K562 (cell line): Measurements from ENCODE around the gene COX7A1. TPM values are rescaled to one million over a fixed set of nuclear protein-coding genes. Genes with fewer than 3 reads are reported as not detected.

Experiments used
- ATAC-seq: fragments of 200-7000 bp; cut with Tn5 transposase; 3 replicates; pipeline ENCODE4 v1.9.1; 2020; ENCODE audit warnings: moderate library complexity
- BruUV-seq: library from RNA; stranded (reverse); fragments of 400-500 nt; replicated peaks from 2 replicates; lab custom pipeline; 2021; lab: Mats Ljungman, UMichigan
- CTCF ChIA-PET: fragments of 300-600 bp; formaldehyde crosslinking; extraction: SDS; loops from one replicate; lab custom pipeline; 2021; ENCODE audit warnings: low intra/inter-chr PET ratio; lab: Yijun Ruan, JAX
- POLR2A ChIA-PET: fragments of 300-600, 350-650 bp; sonication (Branson Sonifier 250); formaldehyde crosslinking; extraction: SDS; loops from one replicate; lab custom pipeline; 2021; ENCODE audit warnings: antibody characterized with exemption, inconsistent platforms; lab: Yijun Ruan, JAX
- DNase-seq, 4 experiments: peaks; one replicate each; pipeline versions ENCODE4 v3.0.0 to v3.0.0-alpha.2; 2011 to 2018; ENCODE audit warnings: low spot score in 3 of 4, mixed read lengths in 3 of 4; ENCODE audit errors: extremely low read depth in 1 of 4
- FAIRE-seq: peaks from 2 replicates; lab custom pipeline; 2011; peaks lifted over from hg19 to GRCh38; lab: Jason Lieb, UNC
- H2AFZ ChIP-seq: 2 replicates; pipeline ENCODE4 v1.6.0; 2011; ENCODE audit warnings: low read depth, low read length, control low read depth, inconsistent platforms
- H3K27ac ChIP-seq: fragments of 200-600 bp; 3 replicates; pipeline ENCODE4 v1.8.0; 2011; ENCODE audit warnings: low read depth, mild to moderate bottlenecking, control low read depth, inconsistent platforms, low read length, moderate library complexity, mixed read lengths; ENCODE audit errors: extremely low read depth
- H3K27me3 ChIP-seq, 2 experiments: fragments of 300-600 bp in 1 of 2; 2 replicates in 1 of 2; 3 replicates in 1 of 2; pipeline versions ENCODE4 v1.6.0 to v1.8.0; 2011; ENCODE audit warnings: inconsistent platforms in 2 of 2, low read length in 2 of 2, mild to moderate bottlenecking in 1 of 2, mixed read lengths in 1 of 2, moderate library complexity in 1 of 2; ENCODE audit not compliant: control insufficient read depth in 2 of 2, insufficient read depth in 2 of 2
- H3K36me3 ChIP-seq: fragments of 300-600 bp; 3 replicates; pipeline ENCODE4 v1.8.0; 2011; ENCODE audit warnings: mild to moderate bottlenecking, low read length, inconsistent platforms; ENCODE audit not compliant: control insufficient read depth, insufficient read depth
- H3K4me1 ChIP-seq, 2 experiments: fragments of 200-600 bp in 1 of 2; replicated peaks in 1 of 2; 2 replicates in 1 of 2; 3 replicates in 1 of 2; pipeline versions ENCODE4 v1.5.1 to v1.8.0; 2011; ENCODE audit warnings: inconsistent platforms in 2 of 2, low read length in 2 of 2, mild to moderate bottlenecking in 1 of 2, mixed read lengths in 1 of 2, moderate library complexity in 1 of 2; ENCODE audit not compliant: control insufficient read depth in 2 of 2, insufficient read depth in 2 of 2
- H3K4me2 ChIP-seq: 2 replicates; pipeline ENCODE4 v1.6.1; 2011; ENCODE audit warnings: low read length, control low read depth, inconsistent platforms, mixed read lengths; ENCODE audit not compliant: insufficient read depth
- H3K4me3 ChIP-seq: fragments of 200-600 bp; sonication (generic), shearing (Covaris generic); 2 replicates; pipeline ENCODE4 v1.5.1; 2016; ENCODE audit warnings: control low read depth, inconsistent platforms
- H3K79me2 ChIP-seq: fragments of 200-600 bp; 3 replicates; pipeline ENCODE4 v1.8.0; 2011; ENCODE audit warnings: low read length, inconsistent platforms; ENCODE audit not compliant: control insufficient read depth, insufficient read depth
- H3K9ac ChIP-seq, 2 experiments: 2 replicates each; pipeline versions ENCODE4 v1.6.0 to v1.6.1; 2011; ENCODE audit warnings: low read depth in 2 of 2, low read length in 2 of 2, control low read depth in 1 of 2, inconsistent platforms in 1 of 2, mild to moderate bottlenecking in 1 of 2, mixed read lengths in 1 of 2; ENCODE audit not compliant: insufficient read depth in 1 of 2
- H3K9me1 ChIP-seq: one replicate; pipeline ENCODE4 v1.6.0; 2011; ENCODE audit warnings: inconsistent platforms, mild to moderate bottlenecking, low read length, moderate library complexity; ENCODE audit not compliant: control insufficient read depth, insufficient read depth
- H3K9me3 ChIP-seq: replicated peaks from 2 replicates; pipeline ENCODE4 v1.5.1; 2011; ENCODE audit warnings: low read depth, low read length, inconsistent platforms; ENCODE audit not compliant: control insufficient read depth, insufficient read depth
- H4K20me1 ChIP-seq: replicated peaks from 2 replicates; pipeline ENCODE4 v1.6.1; 2011; ENCODE audit warnings: low read length, inconsistent platforms, mixed read lengths; ENCODE audit not compliant: control insufficient read depth, insufficient read depth
- DDX20 ChIP-seq: fragments of 450-650 bp; IDR thresholded peaks from 2 replicates; pipeline ENCODE4 v1.6.1; 2016; ENCODE audit warnings: missing genetic modification characterization, low read depth, mild to moderate bottlenecking, missing compliant biosample characterization, moderate library complexity
- HLTF ChIP-seq: fragments of 450-650 bp; IDR thresholded peaks from 2 replicates; pipeline ENCODE4 v1.6.1; 2016
- HNRNPK ChIP-seq: fragments of 200-400 bp; formaldehyde crosslinking; IDR thresholded peaks from one replicate; pipeline ENCODE4 v1.6.1; 2018; ENCODE audit warnings: mild to moderate bottlenecking, low read depth, low read length; ENCODE audit not compliant: poor library complexity, severe bottlenecking
- IRF2 ChIP-seq: sonication (generic); formaldehyde crosslinking; IDR thresholded peaks from 2 replicates; pipeline ENCODE4 v1.8.1; 2022; ENCODE audit warnings: mild to moderate bottlenecking, missing genetic modification reagents
- KLF13 ChIP-seq: fragments of 450-650 bp; IDR thresholded peaks from 2 replicates; pipeline ENCODE4 v1.6.1; 2016; ENCODE audit warnings: missing genetic modification characterization, low read depth, mild to moderate bottlenecking, missing compliant biosample characterization, moderate library complexity, borderline replicate concordance
- POLR2G ChIP-seq: fragments of 200-400 bp; formaldehyde crosslinking; IDR thresholded peaks from 2 replicates; pipeline ENCODE4 v1.6.1; 2017; ENCODE audit warnings: low read depth, mild to moderate bottlenecking, antibody characterized with exemption, low read length, moderate library complexity
- RBFOX2 ChIP-seq: fragments of 200-400 bp; formaldehyde crosslinking; IDR thresholded peaks from 2 replicates; pipeline ENCODE4 v1.6.1; 2017; ENCODE audit warnings: low read depth, mild to moderate bottlenecking, low read length, moderate library complexity
- RUNX1 ChIP-seq: sonication (generic); IDR thresholded peaks from 2 replicates; pipeline ENCODE4 v1.6.1; 2016; ENCODE audit warnings: antibody characterized with exemption, low read depth
- SMAD1 ChIP-seq: fragments of 150-350 bp; IDR thresholded peaks from 2 replicates; pipeline ENCODE4 v1.6.1; 2014; ENCODE audit warnings: low read length, low read depth; ENCODE audit not compliant: partially characterized antibody
- SPI1 ChIP-seq: IDR thresholded peaks from 2 replicates; pipeline ENCODE4 v1.6.1; 2011; ENCODE audit warnings: low read depth, low read length, control low read depth, borderline replicate concordance
- TAF9B ChIP-seq: fragments of 450-650 bp; IDR thresholded peaks from 2 replicates; pipeline ENCODE4 v1.6.1; 2018; ENCODE audit warnings: mild to moderate bottlenecking; ENCODE audit not compliant: partially characterized antibody
- TBP ChIP-seq: optimal IDR thresholded peaks from 2 replicates; pipeline ENCODE3; 2011; ENCODE audit warnings: low read depth, low read length, improper control_type of control experiment
- YY1 ChIP-seq, 3 experiments: IDR thresholded peaks; 2 replicates each; pipeline ENCODE4 v1.6.1; 2011; ENCODE audit warnings: low read length in 2 of 3, mild to moderate bottlenecking in 2 of 3, moderate library complexity in 2 of 3, borderline replicate concordance in 1 of 3, control low read depth in 1 of 3, low read depth in 1 of 3; ENCODE audit not compliant: insufficient read depth in 3 of 3, insufficient replicate concordance in 2 of 3, control insufficient read depth in 1 of 3, insufficient read length in 1 of 3; ENCODE audit errors: extremely low read depth in 1 of 3
- ZBED1 ChIP-seq: IDR thresholded peaks from 2 replicates; pipeline ENCODE4 v1.6.1; 2014
- ZNF232 ChIP-seq: sonication (generic); formaldehyde crosslinking; IDR thresholded peaks from 2 replicates; pipeline ENCODE4 v1.8.0; 2022; ENCODE audit warnings: mild to moderate bottlenecking, missing genetic modification reagents
- WGBS: fragments of 100-300 bp; shearing (Covaris generic); methylation state at CpG from one replicate; pipeline ENCODE4 v1.1.6; 2016; ENCODE audit warnings: low coverage, mixed read lengths; ENCODE audit not compliant: insufficient coverage; ENCODE audit errors: missing lambda C conversion rate; 5-methylcytosine and 5-hydroxymethylcytosine counted together
- in situ Hi-C: fragments of 300-500 bp; cut with MboI; formaldehyde crosslinking; loops from 4 replicates; pipeline ENCODE4 v1.15.0; 2018; ENCODE audit warnings: inconsistent platforms, mixed read lengths
- intact Hi-C: fragments of 100-400 bp; cut with micrococcal nuclease; formaldehyde crosslinking; loops from 2 replicates; pipeline ENCODE4 v1.14.2; 2022
- polyA plus RNA-seq, 8 experiments: library from polyadenylated mRNA; depleted of rRNA in 4 of 8; stranded (reverse) in 5 of 8; unstranded in 3 of 8; fragments of >200 nt; fragmentation: Nextera tagmentation in 2 of 8; fragmentation: Illumina TruSeq in 1 of 8; extraction: Ambion mirVana in 2 of 8; extraction: Trizol in 1 of 8; gene quantifications; 2 replicates each; pipeline versions ENCODE4 v1.2.1 to v1.2.3, GENCODE V29; 2011 to 2014; ENCODE audit warnings: inconsistent platforms in 1 of 8, missing spikeins in 1 of 8
- total RNA-seq, 7 experiments: library from RNA; depleted of rRNA in 6 of 7; stranded (reverse); fragments of >200 nt in 6 of 7; fragmentation: Illumina TruSeq in 2 of 7; extraction: Trizol in 2 of 7; gene quantifications; 2 replicates each; pipeline versions ENCODE4 v1.2.1 to v1.2.3, GENCODE V29; 2011 to 2021; ENCODE audit warnings: low replicate concordance in 1 of 7
- TF ChIP-seq, protein P1 (sequence below): fragments of 250-450 bp; sonication (Bioruptor Pico); IDR thresholded peaks from 2 replicates; pipeline ENCODE4 v1.8.0; 2021; ENCODE audit warnings: mild to moderate bottlenecking, moderate library complexity
- TF ChIP-seq, protein P2 (sequence below): IDR thresholded peaks from 3 replicates; pipeline ENCODE4 v1.6.1; 2011; ENCODE audit warnings: borderline replicate concordance, mild to moderate bottlenecking; ENCODE audit not compliant: insufficient read length, insufficient read depth

The COX7A1 gene
- total and polyA plus RNA-seq, 9 of the 15 experiments (the other 6 are each of a cell fraction or from before 2014, with no cell fraction given) = 0.08 TPM; not detected in 8

DNA sequence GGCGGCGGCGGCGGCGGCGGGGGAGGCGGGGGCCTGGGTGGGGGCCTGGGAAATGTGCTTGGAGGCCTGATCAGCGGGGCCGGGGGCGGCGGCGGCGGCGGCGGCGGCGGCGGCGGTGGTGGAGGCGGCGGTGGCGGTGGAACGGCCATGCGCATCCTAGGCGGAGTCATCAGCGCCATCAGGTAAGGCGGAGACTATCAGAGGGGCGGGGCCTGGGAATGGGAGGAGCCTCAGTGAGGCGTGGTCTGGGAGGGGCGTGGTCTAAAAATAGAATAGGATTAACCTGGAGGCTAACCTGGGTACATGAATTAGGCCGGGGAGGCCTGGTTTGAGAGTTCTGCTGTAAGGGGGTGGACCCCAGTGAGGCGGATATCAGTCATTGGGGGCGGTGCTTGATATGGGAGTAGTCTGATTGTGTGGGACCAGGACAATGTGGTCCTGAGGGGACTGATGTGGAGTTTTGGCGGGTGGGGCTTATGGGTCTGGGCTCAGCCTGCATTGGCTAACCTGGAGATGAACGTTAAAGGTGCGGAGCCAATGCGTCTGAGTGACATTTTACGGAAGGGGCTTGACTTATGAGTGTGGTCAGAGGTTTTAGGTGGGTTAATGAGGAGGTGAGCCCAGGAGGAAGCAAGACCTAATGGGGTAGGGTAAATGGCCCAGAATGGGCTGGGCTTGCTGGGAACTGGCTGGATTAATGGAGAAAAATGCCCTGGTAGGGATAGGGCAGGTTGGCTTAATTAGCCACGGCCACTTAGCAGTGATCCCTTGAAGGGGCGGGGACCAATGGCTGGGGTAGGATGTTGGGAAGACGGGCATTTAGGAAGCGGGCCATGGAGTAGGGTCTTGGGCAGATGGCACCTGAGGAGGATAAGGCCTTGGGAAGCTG, 11.0 kb downstream of the COX7A1 start:
- intact Hi-C loops (no loop called here), in situ Hi-C loops (no loop called here)
- Histone ChIP-seq H3K36me3 (peaks cover 43% of the 10 kb centered on the region), H3K79me2 (peaks cover 26% of the 10 kb centered on the region), H3K4me3 (peak overlapping the region; percentile 95), H3K9me3 (no peaks in the 10 kb centered on the region), H3K9ac (peak overlapping the region in 1 of 2 experiments; percentile 99; a peak in 1 of 4 replicates), H3K9me1 (peaks cover 8% of the 10 kb centered on the region), H3K4me1 (peaks cover 13 to 32% of the 10 kb centered on the region in 2 experiments), H3K27ac (peak overlapping the region; percentile 99; the same call in 2 of the 3 replicates), H2AFZ (peak overlapping the region; percentile 69; the same call in 1 of the 2 replicates), H4K20me1 (peaks cover 11% of the 10 kb centered on the region), H3K27me3 (no peaks in the 10 kb centered on the region), H3K4me2 (peak overlapping the region; percentile 96)
- ATAC-seq = peak; percentile 81
- no TSS peak for BruUV-seq
- POLR2A ChIA-PET = no interaction called here
- CTCF ChIA-PET = no interaction called here
- peak; percentile 89 to 94 (median 90) for DNase-seq
- 28% methylated on average over 15 of the region's 42 CpGs for WGBS
- peak; percentile 95 for FAIRE-seq
- TF ChIP-seq SPI1 = no peak
- no peak for TF ChIP-seq HLTF
- TF ChIP-seq ZNF232 = no peak
- no peak for TF ChIP-seq KLF13
- TF ChIP-seq YY1 (IDR thresholded peaks at IDR 0.05; ENCODE audit: borderline replicate concordance in 1 of 3, control insufficient read depth in 1 of 3, extremely low read depth in 1 of 3, insufficient read depth in 3 of 3, insufficient read length in 1 of 3, insufficient replicate concordance in 2 of 3, low read depth in 1 of 3, low read length in 2 of 3) = peak; percentile 13 to 83 (median 70)
- peak; percentile 13 for TF ChIP-seq RBFOX2
- TF ChIP-seq HNRNPK = no peak
- no peak for TF ChIP-seq RUNX1
- TF ChIP-seq, protein P1, sequence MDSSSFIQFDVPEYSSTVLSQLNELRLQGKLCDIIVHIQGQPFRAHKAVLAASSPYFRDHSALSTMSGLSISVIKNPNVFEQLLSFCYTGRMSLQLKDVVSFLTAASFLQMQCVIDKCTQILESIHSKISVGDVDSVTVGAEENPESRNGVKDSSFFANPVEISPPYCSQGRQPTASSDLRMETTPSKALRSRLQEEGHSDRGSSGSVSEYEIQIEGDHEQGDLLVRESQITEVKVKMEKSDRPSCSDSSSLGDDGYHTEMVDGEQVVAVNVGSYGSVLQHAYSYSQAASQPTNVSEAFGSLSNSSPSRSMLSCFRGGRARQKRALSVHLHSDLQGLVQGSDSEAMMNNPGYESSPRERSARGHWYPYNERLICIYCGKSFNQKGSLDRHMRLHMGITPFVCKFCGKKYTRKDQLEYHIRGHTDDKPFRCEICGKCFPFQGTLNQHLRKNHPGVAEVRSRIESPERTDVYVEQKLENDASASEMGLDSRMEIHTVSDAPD (CRISPR knock-in tag) = 0 out of 2 replicates have a peak, but pooled peaks have one; percentile 16
- TF ChIP-seq, protein P2, sequence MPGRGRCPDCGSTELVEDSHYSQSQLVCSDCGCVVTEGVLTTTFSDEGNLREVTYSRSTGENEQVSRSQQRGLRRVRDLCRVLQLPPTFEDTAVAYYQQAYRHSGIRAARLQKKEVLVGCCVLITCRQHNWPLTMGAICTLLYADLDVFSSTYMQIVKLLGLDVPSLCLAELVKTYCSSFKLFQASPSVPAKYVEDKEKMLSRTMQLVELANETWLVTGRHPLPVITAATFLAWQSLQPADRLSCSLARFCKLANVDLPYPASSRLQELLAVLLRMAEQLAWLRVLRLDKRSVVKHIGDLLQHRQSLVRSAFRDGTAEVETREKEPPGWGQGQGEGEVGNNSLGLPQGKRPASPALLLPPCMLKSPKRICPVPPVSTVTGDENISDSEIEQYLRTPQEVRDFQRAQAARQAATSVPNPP = no peak
- no peak for TF ChIP-seq DDX20
- no peak for TF ChIP-seq TAF9B
- peak; percentile 59 for TF ChIP-seq TBP
- TF ChIP-seq IRF2 (CRISPR knock-in tag) = 0 out of 2 replicates have a peak, but pooled peaks have one; percentile 36
- no peak for TF ChIP-seq SMAD1
- peak; percentile 63 for TF ChIP-seq POLR2G
- no peak for TF ChIP-seq ZBED1
